Brain microvascular endothelial cell (primary cell): Measurements from ENCODE around the gene ACAP1.

Experiments used
- DNase-seq: peaks from one replicate; pipeline ENCODE4 v3.0.0-alpha.2; 2020
- H3K27ac ChIP-seq: fragments of 250-450 bp; sonication (Bioruptor Pico); 2 replicates; pipeline ENCODE4 v1.5.1; 2020; ENCODE audit warnings: mild to moderate bottlenecking, moderate library complexity
- H3K27me3 ChIP-seq: fragments of 250-450 bp; sonication (Bioruptor Pico); replicated peaks from 2 replicates; pipeline ENCODE4 v1.5.1; 2020; ENCODE audit warnings: mild to moderate bottlenecking
- H3K36me3 ChIP-seq: fragments of 250-450 bp; sonication (Bioruptor Pico); replicated peaks from 2 replicates; pipeline ENCODE4 v1.5.1; 2020; ENCODE audit warnings: mild to moderate bottlenecking
- H3K4me3 ChIP-seq: 2 replicates; pipeline ENCODE4 v1.5.1; 2011; ENCODE audit warnings: low read depth, mild to moderate bottlenecking, control low read depth, low read length, moderate library complexity
- CTCF ChIP-seq: IDR thresholded peaks from 2 replicates; pipeline ENCODE4 v1.5.1; 2011; ENCODE audit warnings: low read depth, mild to moderate bottlenecking, moderate library complexity, low read length, control low read depth, inconsistent platforms; ENCODE audit errors: missing control alignments
- in situ Hi-C: cut with HindIII; loops from 2 replicates; pipeline ENCODE4 v1.10.0; 2017; ENCODE audit warnings: low sequenced_read_pairs, low pct_ligation_motif_present

Gene ACAP1

GRCh38 chr17:7351665-7352502, 15.6 kb downstream of the ACAP1 start, which contains the start of gene KCTD11:
KCTD11 (plus strand) TSS chr17:7352162.
- DNase-seq: peak; percentile 83
- peak within 1 kb of the TSS; percentile 81 for H3K4me3 ChIP-seq
- in situ Hi-C loops: no loop called here

GRCh38 chr17:7352503-7352889, 16.2 kb downstream of the ACAP1 start:
- Histone ChIP-seq H3K27ac (peak overlapping the region; percentile 96), H3K27me3 (no peaks in the 10 kb centered on the region), H3K4me3 (peak overlapping the region; percentile 81), H3K36me3 (no peaks in the 10 kb centered on the region)
- peak; percentile 77 for TF ChIP-seq CTCF
- DNase-seq: no peak
- in situ Hi-C loops: no loop called here

More at GRCh38 chr17:7351665-7352502, 15.6 kb downstream of the ACAP1 start, which contains the start of gene KCTD11:
- Histone ChIP-seq H3K27ac (peak within 1 kb of the TSS; percentile 96), H3K36me3 (no peaks in the 10 kb centered on the region), H3K27me3 (no peaks in the 10 kb centered on the region)
- TF ChIP-seq CTCF: no peak

GRCh38 chr17:7352910-7353635, 16.7 kb downstream of the ACAP1 start:
- no peak overlapping the region for H3K27ac ChIP-seq
- H3K27me3 ChIP-seq: no peaks in the 10 kb centered on the region
- in situ Hi-C loops: no loop called here
- H3K36me3 ChIP-seq: no peaks in the 10 kb centered on the region
- no peak for TF ChIP-seq CTCF
- no peak overlapping the region for H3K4me3 ChIP-seq
- DNase-seq: no peak

GRCh38 chr17:7354262-7354843, 18.0 kb downstream of the ACAP1 start:
- no peak for TF ChIP-seq CTCF
- in situ Hi-C loops: no loop called here
- DNase-seq: peak; percentile 55
- no peak overlapping the region for H3K4me3 ChIP-seq
- no peaks in the 10 kb centered on the region for H3K27me3 ChIP-seq
- no peak overlapping the region for H3K27ac ChIP-seq
- no peaks in the 10 kb centered on the region for H3K36me3 ChIP-seq

GRCh38 chr17:7355053-7355452, 18.7 kb downstream of the ACAP1 start, which contains the start of gene TMEM95:
TMEM95 (plus strand) TSS chr17:7355156; CDS start chr17:7355205, 49 bp downstream.
- no peaks in the 10 kb centered on the region for H3K27me3 ChIP-seq
- H3K27ac ChIP-seq: no peak within 1 kb of the TSS
- in situ Hi-C loops: no loop called here

More at GRCh38 chr17:7355053-7355452, 18.7 kb downstream of the ACAP1 start, which contains the start of gene TMEM95:
- TF ChIP-seq CTCF: no peak
- Histone ChIP-seq H3K4me3 (no peak within 1 kb of the TSS), H3K36me3 (no peaks in the 10 kb centered on the region)
- DNase-seq: no peak
